Neural progenitor cell (in vitro differentiated cells): ENCODE data around the gene CGB1. TPM values are rescaled to one million over a fixed set of nuclear protein-coding genes. Genes with fewer than 3 reads are reported as not detected.
"Not testable (repeated sequence)": the region's sequence is repeated elsewhere in the genome, so short reads cannot be mapped to it uniquely, and the experiment has no call there.

ENCODE experiments used
- DNase-seq: peaks from one replicate; pipeline ENCODE4 v3.0.0-alpha.2; 2016; ENCODE audit warnings: low spot score
- H2AFZ ChIP-seq: fragments of 200-600 bp; sonication (generic); replicated peaks from 2 replicates; pipeline ENCODE4 v1.6.1; 2016; ENCODE audit warnings: antibody characterized with exemption
- H3F3A ChIP-seq: fragments of 200-600 bp; sonication (generic); 2 replicates; pipeline ENCODE4 v1.6.1; 2016; ENCODE audit warnings: antibody characterized with exemption, low read depth
- H3K27ac ChIP-seq: fragments of 200-600 bp; sonication (generic); 2 replicates; pipeline ENCODE4 v1.5.1; 2016; ENCODE audit warnings: mild to moderate bottlenecking
- H3K27me3 ChIP-seq: fragments of 200-600 bp; sonication (generic); 2 replicates; pipeline ENCODE4 v1.6.1; 2016; ENCODE audit warnings: mild to moderate bottlenecking, moderate library complexity
- H3K36me3 ChIP-seq: fragments of 200-600 bp; sonication (generic); 2 replicates; pipeline ENCODE4 v1.5.1; 2016
- H3K4me1 ChIP-seq: fragments of 200-600 bp; sonication (generic); 2 replicates; pipeline ENCODE4 v1.6.1; 2016; ENCODE audit warnings: mixed run types
- H3K4me2 ChIP-seq: fragments of 200-600 bp; sonication (generic); 2 replicates; pipeline ENCODE4 v1.6.1; 2016
- H3K4me3 ChIP-seq: fragments of 200-600 bp; sonication (generic); 2 replicates; pipeline ENCODE4 v1.5.1; 2016
- H3K79me2 ChIP-seq: fragments of 200-600 bp; sonication (generic); 2 replicates; pipeline ENCODE4 v1.6.1; 2016; ENCODE audit warnings: low read depth
- H3K9ac ChIP-seq: fragments of 200-600 bp; sonication (generic); 2 replicates; pipeline ENCODE4 v1.6.1; 2016
- H3K9me3 ChIP-seq: fragments of 200-600 bp; sonication (generic); 2 replicates; pipeline ENCODE4 v1.5.1; 2016; ENCODE audit warnings: low read depth
- H4K20me1 ChIP-seq: fragments of 200-600 bp; sonication (generic); 2 replicates; pipeline ENCODE4 v1.6.1; 2016; ENCODE audit warnings: low read depth
- H3K27ac Mint-ChIP-seq: 3 replicates; pipeline ENCODE4 v1.8.0; 2021; ENCODE audit warnings: mixed read lengths
- H3K27me3 Mint-ChIP-seq: 2 replicates; pipeline ENCODE4 v1.8.0; 2022; ENCODE audit warnings: low read depth, mild to moderate bottlenecking, inconsistent platforms, moderate library complexity, mixed read lengths; ENCODE audit not compliant: insufficient read depth
- H3K36me3 Mint-ChIP-seq: 3 replicates; pipeline ENCODE4 v1.8.0; 2021; ENCODE audit warnings: mixed read lengths
- H3K4me1 Mint-ChIP-seq: 3 replicates; pipeline ENCODE4 v1.8.0; 2021; ENCODE audit warnings: mixed read lengths
- H3K4me3 Mint-ChIP-seq: 3 replicates; pipeline ENCODE4 v1.8.0; 2021; ENCODE audit warnings: mild to moderate bottlenecking, moderate library complexity, mixed read lengths
- H3K9me3 Mint-ChIP-seq: 3 replicates; pipeline ENCODE4 v1.8.0; 2020; ENCODE audit warnings: mixed read lengths
- EZH2 ChIP-seq: fragments of 200-600 bp; sonication (generic); IDR thresholded peaks from 2 replicates; pipeline ENCODE4 v1.6.1; 2017; ENCODE audit warnings: antibody characterized with exemption, mild to moderate bottlenecking, moderate library complexity
- EZH2phosphoT487 ChIP-seq: fragments of 200-600 bp; sonication (generic); IDR thresholded peaks from 2 replicates; pipeline ENCODE4 v1.6.1; 2017; ENCODE audit warnings: antibody characterized with exemption
- total RNA-seq: library from RNA; depleted of rRNA; stranded (reverse); fragments of >200 nt; gene quantifications from 2 replicates; pipeline ENCODE4 v1.2.3, GENCODE V29; 2015; ENCODE audit warnings: low replicate concordance
- TF ChIP-seq, protein P1 (sequence below): fragments of 200-600 bp; sonication (generic); IDR thresholded peaks from 2 replicates; pipeline ENCODE4 v1.5.1; 2017; ENCODE audit warnings: antibody characterized with exemption, mild to moderate bottlenecking

Gene CGB1
- total RNA-seq, 1 donor from 2014 or later, result not detected

DNA sequence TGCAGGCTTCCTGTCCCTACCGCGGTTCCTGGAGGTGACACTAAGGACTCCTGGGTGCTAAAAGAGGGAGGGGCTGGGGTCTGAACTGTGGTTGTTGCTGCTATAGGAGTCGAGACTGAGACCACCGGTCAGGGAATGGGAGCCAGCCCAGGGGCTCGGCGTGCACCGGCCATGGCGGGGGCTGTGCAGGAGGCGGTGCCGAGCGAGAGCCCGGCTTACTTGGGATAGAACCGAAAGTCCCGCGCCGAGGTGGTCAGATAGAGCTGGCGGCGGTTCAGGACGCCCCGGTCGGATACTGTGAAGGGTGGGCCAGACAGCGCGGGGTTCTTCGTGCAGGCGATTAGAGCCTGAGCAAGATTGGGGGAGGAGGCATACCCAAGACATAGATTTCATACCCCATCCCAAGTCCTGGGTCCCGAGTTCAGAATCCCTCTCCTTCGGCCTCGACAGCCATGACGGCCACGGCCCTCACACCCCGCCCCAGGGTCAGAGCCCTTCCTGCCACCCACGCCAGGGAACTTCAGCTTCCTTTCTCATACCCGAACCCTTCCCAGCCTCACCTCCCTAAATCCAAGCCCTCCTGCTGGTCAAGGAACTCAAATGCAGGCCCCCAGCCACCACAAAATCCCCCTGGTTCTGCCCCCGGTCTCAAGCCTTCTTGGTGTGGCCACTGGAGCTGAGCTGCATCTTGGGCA is 20.4 kb upstream of the CGB1 start:
- not testable (repeated sequence) for H3K9ac ChIP-seq, H3K79me2 ChIP-seq, H3K9me3 Mint-ChIP-seq, H3K36me3 ChIP-seq, H3K27ac Mint-ChIP-seq, DNase-seq, H3F3A ChIP-seq, H4K20me1 ChIP-seq, H3K27ac ChIP-seq, H3K36me3 Mint-ChIP-seq, H3K9me3 ChIP-seq
- peak overlapping the region; percentile 48 for H3K4me3 ChIP-seq
- peak overlapping the region; percentile 76 for H3K4me2 ChIP-seq
- TF ChIP-seq EZH2 (peak; percentile 91), EZH2phosphoT487 (peak; percentile 65)
- Mint-ChIP-seq H3K4me1 (peaks cover 22% of the 10 kb centered on the region), H3K27me3 (peaks cover 42% of the 10 kb centered on the region), H3K4me3 (peak overlapping the region; percentile 78)
- H2AFZ ChIP-seq, result peak overlapping the region; percentile 75
- H3K4me1 ChIP-seq, result peaks cover 13% of the 10 kb centered on the region
- H3K27me3 ChIP-seq, result peaks cover 65% of the 10 kb centered on the region

DNA sequence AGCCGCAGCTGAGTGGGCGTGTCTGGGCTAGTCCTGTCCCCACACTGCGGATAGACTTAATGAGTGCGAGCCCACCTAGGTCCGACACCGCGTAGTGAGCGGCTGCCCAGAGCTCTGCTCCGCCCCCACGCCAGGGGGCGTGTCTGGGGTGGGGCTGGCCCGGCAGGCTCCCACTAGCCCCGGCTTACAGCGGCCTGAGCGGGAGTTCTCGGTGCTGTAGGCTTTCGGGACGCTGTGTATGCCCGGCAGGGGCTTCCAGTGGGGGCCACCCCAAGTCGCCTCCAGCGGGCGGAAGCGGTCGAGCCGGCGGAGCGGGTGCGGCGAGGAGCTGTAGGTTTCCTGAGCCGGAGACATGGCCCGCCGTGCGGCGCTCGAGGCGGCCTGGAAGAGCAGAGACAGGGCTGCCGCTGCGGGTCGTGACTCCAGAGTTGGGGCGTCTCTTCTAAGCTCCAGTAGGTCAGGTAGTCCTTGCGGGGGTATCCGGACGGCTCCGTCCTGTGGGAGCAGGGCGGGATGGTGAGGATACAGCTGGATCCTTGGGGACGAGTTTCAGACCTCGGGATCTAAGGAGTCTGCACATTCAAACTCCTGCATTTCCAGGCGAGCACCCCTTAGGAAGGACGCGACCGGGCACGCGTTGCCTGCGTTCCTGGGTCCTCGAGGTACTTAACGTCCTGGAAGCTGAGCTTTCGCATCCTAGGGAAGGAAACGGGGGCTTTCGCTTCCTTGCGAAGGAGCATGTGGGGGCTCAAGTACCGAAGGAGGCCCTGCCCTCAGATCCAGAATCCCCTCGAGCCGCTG is 19.6 kb upstream of the CGB1 start:
- peak overlapping the region; percentile 78 for H3K4me3 Mint-ChIP-seq
- H3K9me3 Mint-ChIP-seq, result no peaks in the 10 kb centered on the region
- H3K27ac ChIP-seq, result no peak overlapping the region
- H3K4me1 Mint-ChIP-seq, result peaks cover 22% of the 10 kb centered on the region
- H3K79me2 ChIP-seq, result no peaks in the 10 kb centered on the region
- peak overlapping the region; percentile 76 for H3K4me2 ChIP-seq
- H3K4me3 ChIP-seq, result peak overlapping the region; percentile 48
- DNase-seq, result peak; percentile 87
- TF ChIP-seq EZH2phosphoT487, result peak; percentile 85
- TF ChIP-seq EZH2, result peak; percentile 84
- TF ChIP-seq, protein P1, sequence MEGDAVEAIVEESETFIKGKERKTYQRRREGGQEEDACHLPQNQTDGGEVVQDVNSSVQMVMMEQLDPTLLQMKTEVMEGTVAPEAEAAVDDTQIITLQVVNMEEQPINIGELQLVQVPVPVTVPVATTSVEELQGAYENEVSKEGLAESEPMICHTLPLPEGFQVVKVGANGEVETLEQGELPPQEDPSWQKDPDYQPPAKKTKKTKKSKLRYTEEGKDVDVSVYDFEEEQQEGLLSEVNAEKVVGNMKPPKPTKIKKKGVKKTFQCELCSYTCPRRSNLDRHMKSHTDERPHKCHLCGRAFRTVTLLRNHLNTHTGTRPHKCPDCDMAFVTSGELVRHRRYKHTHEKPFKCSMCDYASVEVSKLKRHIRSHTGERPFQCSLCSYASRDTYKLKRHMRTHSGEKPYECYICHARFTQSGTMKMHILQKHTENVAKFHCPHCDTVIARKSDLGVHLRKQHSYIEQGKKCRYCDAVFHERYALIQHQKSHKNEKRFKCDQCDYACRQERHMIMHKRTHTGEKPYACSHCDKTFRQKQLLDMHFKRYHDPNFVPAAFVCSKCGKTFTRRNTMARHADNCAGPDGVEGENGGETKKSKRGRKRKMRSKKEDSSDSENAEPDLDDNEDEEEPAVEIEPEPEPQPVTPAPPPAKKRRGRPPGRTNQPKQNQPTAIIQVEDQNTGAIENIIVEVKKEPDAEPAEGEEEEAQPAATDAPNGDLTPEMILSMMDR, result peak; percentile 52
- no peaks in the 10 kb centered on the region for H3K9me3 ChIP-seq
- no peak overlapping the region for H3K27ac Mint-ChIP-seq
- peaks cover 40% of the 10 kb centered on the region for H3K27me3 Mint-ChIP-seq
- peaks cover 13% of the 10 kb centered on the region for H3K4me1 ChIP-seq
- no peak overlapping the region for H3K9ac ChIP-seq
- H3K27me3 ChIP-seq, result peaks cover 64% of the 10 kb centered on the region
- H3F3A ChIP-seq, result no peaks in the 10 kb centered on the region
- H3K36me3 Mint-ChIP-seq, result no peaks in the 10 kb centered on the region
- no peaks in the 10 kb centered on the region for H3K36me3 ChIP-seq
- peaks cover 5% of the 10 kb centered on the region for H4K20me1 ChIP-seq
- H2AFZ ChIP-seq, result peak overlapping the region; percentile 75

DNA sequence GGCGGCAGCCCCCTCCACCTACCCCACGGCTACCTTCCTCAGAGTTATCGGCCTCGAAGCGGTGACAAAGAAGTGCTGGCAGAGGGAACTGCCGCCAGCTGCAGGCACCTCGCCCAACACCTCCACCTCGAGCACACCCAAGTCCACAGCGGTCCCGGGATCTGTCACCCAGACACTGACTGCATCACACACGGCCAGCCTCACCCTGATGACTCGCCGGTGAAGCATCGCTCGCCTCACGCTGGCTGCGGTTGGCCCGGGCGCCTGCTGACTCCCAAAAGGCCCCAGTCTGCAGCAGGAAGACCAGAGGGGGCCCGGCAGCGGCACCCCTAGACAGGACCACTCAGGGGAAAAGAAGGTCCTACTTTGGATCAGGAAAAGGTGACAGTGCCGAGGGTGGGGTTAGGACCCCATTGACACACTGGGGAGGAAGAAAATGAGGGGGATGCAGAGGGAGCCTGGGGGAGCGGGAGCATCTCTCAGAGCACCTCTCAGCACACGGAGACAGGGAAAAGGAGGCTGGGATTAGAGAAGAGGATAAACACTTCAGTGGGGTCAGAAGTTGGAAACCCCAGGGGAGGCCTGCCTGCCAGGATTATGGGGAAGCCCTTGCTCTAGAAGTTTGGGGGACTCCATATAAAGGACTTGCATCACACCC is 13.8 kb upstream of the CGB1 start:
- H3K36me3 Mint-ChIP-seq, H2AFZ ChIP-seq, H3K4me3 Mint-ChIP-seq, H3K4me3 ChIP-seq, H3K27ac Mint-ChIP-seq, H3K27me3 ChIP-seq, H3K9me3 ChIP-seq, H3K4me2 ChIP-seq, H3K79me2 ChIP-seq, H3K27ac ChIP-seq, H3K4me1 ChIP-seq, DNase-seq, H4K20me1 ChIP-seq, H3K4me1 Mint-ChIP-seq, H3F3A ChIP-seq, H3K27me3 Mint-ChIP-seq, H3K9ac ChIP-seq, H3K9me3 Mint-ChIP-seq, H3K36me3 ChIP-seq: not testable (repeated sequence)

DNA sequence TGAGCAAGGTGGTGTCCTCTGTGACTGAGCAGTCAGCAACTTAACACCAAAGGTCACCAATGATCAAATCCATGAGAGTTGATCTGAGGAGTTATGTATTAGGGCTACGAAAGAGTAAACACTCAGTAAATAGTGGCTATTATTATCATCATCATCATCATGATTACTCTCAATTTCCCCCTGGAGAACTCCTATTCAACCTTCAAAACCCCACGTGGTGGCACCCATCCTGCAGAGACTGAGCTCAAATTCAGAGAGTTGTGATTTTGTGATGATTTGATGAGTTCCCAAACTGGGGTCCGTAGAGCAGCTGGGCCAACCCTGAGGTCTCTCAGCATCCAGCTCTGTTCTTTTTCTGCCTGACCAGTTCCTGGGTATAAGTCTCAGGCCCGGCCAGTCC is 13.1 kb upstream of the CGB1 start:
- DNase-seq, H3K79me2 ChIP-seq, H3K27me3 Mint-ChIP-seq, H3K4me2 ChIP-seq, H3K9me3 ChIP-seq, H3K4me3 ChIP-seq, H3K27ac ChIP-seq, H3K9me3 Mint-ChIP-seq, H3F3A ChIP-seq, H3K36me3 ChIP-seq, H3K27me3 ChIP-seq, H3K4me1 Mint-ChIP-seq, H2AFZ ChIP-seq, H3K4me1 ChIP-seq, H3K27ac Mint-ChIP-seq, H3K36me3 Mint-ChIP-seq, H3K9ac ChIP-seq, H4K20me1 ChIP-seq, H3K4me3 Mint-ChIP-seq: not testable (repeated sequence)

DNA sequence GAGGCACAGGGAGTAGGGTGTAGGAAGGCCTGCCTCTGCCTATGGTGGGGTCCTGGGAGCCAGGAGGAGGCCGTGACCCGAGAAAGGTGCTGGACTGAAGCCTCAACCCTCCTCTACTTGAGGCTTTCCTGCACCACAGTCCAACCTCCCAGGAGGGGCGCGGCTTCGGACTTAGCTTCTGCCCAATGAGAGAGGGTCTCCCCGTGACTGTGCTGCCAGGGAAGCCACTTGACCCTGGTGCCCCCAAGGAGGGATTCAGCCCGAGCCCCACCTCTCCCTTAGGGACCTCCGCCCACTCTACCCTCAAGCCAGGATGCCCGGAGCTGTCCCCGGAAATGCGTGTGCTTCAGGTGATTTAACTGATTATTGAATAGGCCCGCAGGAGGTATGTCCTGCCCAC is 12.3 kb upstream of the CGB1 start, which contains the start of gene CGB8:
Gene CGB8, minus strand, starts transcription at position 101 of the 400 bp plus-strand sequence. CDS start 372 bp downstream, outside the sequence.
- H3K4me2 ChIP-seq, H3K9me3 Mint-ChIP-seq: not testable (repeated sequence)

DNA sequence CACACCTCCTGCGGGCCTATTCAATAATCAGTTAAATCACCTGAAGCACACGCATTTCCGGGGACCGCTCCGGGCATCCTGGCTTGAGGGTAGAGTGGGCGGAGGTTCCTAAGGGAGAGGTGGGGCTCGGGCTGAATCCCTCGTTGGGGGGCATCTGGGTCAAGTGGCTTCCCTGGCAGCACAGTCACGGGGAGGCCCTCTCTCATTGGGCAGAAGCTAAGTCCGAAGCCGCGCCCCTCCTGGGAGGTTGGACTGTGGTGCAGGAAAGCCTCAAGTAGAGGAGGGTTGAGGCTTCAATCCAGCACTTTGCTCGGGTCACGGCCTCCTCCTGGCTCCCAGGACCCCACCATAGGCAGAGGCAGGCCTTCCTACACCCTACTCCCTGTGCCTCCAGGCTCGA is 6.9 kb upstream of the CGB1 start, which contains the start of gene CGB5:
Gene CGB5, plus strand, starts transcription at position 301 of the 400 bp plus-strand sequence. CDS start 362 bp downstream, outside the sequence.
- H3K27ac Mint-ChIP-seq, H3F3A ChIP-seq, H3K27ac ChIP-seq, H3K4me1 Mint-ChIP-seq, H2AFZ ChIP-seq, H3K27me3 ChIP-seq, H3K36me3 Mint-ChIP-seq, H3K4me1 ChIP-seq, H4K20me1 ChIP-seq, H3K9ac ChIP-seq, H3K9me3 ChIP-seq, H3K79me2 ChIP-seq, DNase-seq, H3K36me3 ChIP-seq, H3K4me2 ChIP-seq, H3K27me3 Mint-ChIP-seq, H3K4me3 Mint-ChIP-seq, H3K9me3 Mint-ChIP-seq, H3K4me3 ChIP-seq: not testable (repeated sequence)

More for the DNA sequence above, 12.3 kb upstream of the CGB1 start, which contains the start of gene CGB8:
- not testable (repeated sequence) for H3K9ac ChIP-seq, H3K79me2 ChIP-seq, H3K4me1 ChIP-seq, H3K4me1 Mint-ChIP-seq, H3K4me3 Mint-ChIP-seq, H3K27me3 ChIP-seq, H3K36me3 ChIP-seq, H3K4me3 ChIP-seq, H2AFZ ChIP-seq, H3F3A ChIP-seq, DNase-seq, H3K9me3 ChIP-seq, H3K36me3 Mint-ChIP-seq, H4K20me1 ChIP-seq, H3K27ac Mint-ChIP-seq, H3K27ac ChIP-seq, H3K27me3 Mint-ChIP-seq
